Left lung (tissue), 10 donors: ENCODE measurements around the gene POLR1F. TPM values are rescaled to one million over a fixed set of nuclear protein-coding genes. Genes with fewer than 3 reads are reported as not detected.

ENCODE experiments used
- ATAC-seq: fragments of 200-7000 bp; cut with Tn5 transposase; one replicate; pipeline ENCODE4 v1.9.1; 2020; ENCODE audit warnings: moderate library complexity
- DNase-seq, 4 donors: peaks; one replicate each; pipeline ENCODE4 v3.0.0-alpha.2; 2013 to 2020
- H3K27ac ChIP-seq, 2 donors: fragments of 200-600 bp; sonication (generic) in 1 of 2; one replicate each; pipeline versions ENCODE4 v1.5.0 to v1.8.0; 2020 to 2021
- H3K27me3 ChIP-seq, 2 donors: fragments of 200-600 bp; sonication (generic) in 1 of 2; one replicate each; pipeline versions ENCODE4 v1.5.0 to v1.8.0; 2020 to 2021
- H3K36me3 ChIP-seq, 2 donors: fragments of 200-600 bp; sonication (generic) in 1 of 2; one replicate each; pipeline versions ENCODE4 v1.5.0 to v1.8.0; 2020 to 2021
- H3K4me1 ChIP-seq, 2 donors: fragments of 200-600 bp; one replicate each; pipeline ENCODE4 v1.8.0; 2021
- H3K4me3 ChIP-seq, 2 donors: fragments of 200-600 bp; sonication (generic) in 1 of 2; one replicate each; pipeline versions ENCODE4 v1.5.0 to v1.8.0; 2020 to 2021; ENCODE audit warnings: mild to moderate bottlenecking in 1 of 2
- H3K9me3 ChIP-seq, 2 donors: fragments of 200-600 bp; sonication (generic) in 1 of 2; one replicate each; pipeline versions ENCODE4 v1.5.0 to v1.8.0; 2020 to 2021
- intact Hi-C, 2 donors: fragments of 100-400 bp; cut with DNase I; formaldehyde crosslinking; loops; one replicate each; pipeline versions ENCODE4 v1.11.2 to v1.14.2; 2022
- polyA plus RNA-seq, 6 donors: library from polyadenylated mRNA; unstranded; fragments of 120-200 nt; gene quantifications; one replicate each; pipeline ENCODE4 v1.2.1, GENCODE V29; 2013; ENCODE audit not compliant: insufficient read length in 6 of 6
- total RNA-seq, 2 donors: library from RNA; stranded (reverse); fragmentation: NEBNext Ultra II Directional; extraction: Animal tissue kit (Norgen Biotek cat#: 25700); gene quantifications; one replicate each; pipeline ENCODE4 v1.2.1, GENCODE V29; 2021
- TF ChIP-seq, protein P1 (sequence below), 2 donors: fragments of 200-600 bp; sonication (generic) in 1 of 2; IDR thresholded peaks; one replicate each; pipeline versions ENCODE4 v1.5.0 to v1.8.0; 2021; ENCODE audit warnings: antibody characterized with exemption in 2 of 2
- donor health status: DM: no; HTN: yes; CAD: no.
- donor health status: DM: no; HTN: no; CAD: no.

The POLR1F gene
- total and polyA plus RNA-seq, 8 donors: 9.6 to 25.1 (median 19.2) TPM

DNA sequence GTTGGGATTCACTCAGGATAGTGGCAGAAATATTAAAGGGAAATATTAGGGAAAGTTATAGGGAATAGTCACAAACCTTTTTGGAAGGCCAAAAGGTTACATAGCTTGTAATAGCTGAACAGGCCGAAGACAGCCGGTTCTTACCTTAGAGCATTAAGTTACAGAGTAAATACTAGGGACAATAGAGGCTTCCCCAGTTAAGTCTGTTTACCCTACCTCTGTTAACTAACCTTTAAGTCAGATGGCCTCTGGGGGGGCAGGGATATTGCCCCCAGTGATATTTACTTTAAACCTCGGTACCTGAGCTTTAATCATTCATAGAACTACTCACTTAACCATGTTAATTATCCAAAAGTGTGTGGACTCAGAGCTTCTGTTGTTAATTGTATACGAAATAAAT, 7.4 kb downstream of the POLR1F start:
- Histone ChIP-seq H3K4me3 (no peak overlapping the region), H3K27ac (no peak overlapping the region), H3K9me3 (no peaks in the 10 kb centered on the region), H3K4me1 (peaks cover 0 to 4% of the 10 kb centered on the region in 2 donors), H3K27me3 (no peaks in the 10 kb centered on the region), H3K36me3 (peaks cover 0 to 21% of the 10 kb centered on the region in 2 donors)
- DNase-seq (no peak), ATAC-seq (no peak)
- intact Hi-C loops: no loop called here
- TF ChIP-seq, protein P1, sequence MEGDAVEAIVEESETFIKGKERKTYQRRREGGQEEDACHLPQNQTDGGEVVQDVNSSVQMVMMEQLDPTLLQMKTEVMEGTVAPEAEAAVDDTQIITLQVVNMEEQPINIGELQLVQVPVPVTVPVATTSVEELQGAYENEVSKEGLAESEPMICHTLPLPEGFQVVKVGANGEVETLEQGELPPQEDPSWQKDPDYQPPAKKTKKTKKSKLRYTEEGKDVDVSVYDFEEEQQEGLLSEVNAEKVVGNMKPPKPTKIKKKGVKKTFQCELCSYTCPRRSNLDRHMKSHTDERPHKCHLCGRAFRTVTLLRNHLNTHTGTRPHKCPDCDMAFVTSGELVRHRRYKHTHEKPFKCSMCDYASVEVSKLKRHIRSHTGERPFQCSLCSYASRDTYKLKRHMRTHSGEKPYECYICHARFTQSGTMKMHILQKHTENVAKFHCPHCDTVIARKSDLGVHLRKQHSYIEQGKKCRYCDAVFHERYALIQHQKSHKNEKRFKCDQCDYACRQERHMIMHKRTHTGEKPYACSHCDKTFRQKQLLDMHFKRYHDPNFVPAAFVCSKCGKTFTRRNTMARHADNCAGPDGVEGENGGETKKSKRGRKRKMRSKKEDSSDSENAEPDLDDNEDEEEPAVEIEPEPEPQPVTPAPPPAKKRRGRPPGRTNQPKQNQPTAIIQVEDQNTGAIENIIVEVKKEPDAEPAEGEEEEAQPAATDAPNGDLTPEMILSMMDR (IDR thresholded peaks at IDR 0.05): no peak

DNA sequence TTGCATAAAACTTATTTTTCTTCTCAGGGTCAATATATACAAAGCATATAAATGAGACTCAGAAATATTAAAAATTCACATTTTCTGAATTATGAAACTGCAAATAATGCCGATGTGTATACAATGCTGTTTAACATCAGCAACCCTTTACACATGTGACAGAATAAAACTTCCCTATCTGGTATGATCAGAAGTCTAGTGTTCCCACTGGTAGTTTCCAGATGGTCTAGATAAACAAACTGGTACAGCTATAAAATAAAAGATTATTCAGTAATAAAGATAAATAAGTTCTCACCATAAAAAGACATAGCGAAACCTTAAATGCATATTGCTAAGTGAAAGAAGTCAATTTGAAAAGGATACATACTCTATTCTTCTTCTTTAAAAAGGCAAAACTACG, 7.9 kb downstream of the POLR1F start:
- no peak for DNase-seq
- H3K4me3 ChIP-seq: no peak overlapping the region
- no peaks in the 10 kb centered on the region for H3K4me1 ChIP-seq
- ATAC-seq: no peak
- H3K27ac ChIP-seq: no peak overlapping the region
- H3K27me3 ChIP-seq: no peaks in the 10 kb centered on the region
- intact Hi-C loops: no loop called here
- no peaks in the 10 kb centered on the region for H3K9me3 ChIP-seq
- peaks cover 0 to 21% of the 10 kb centered on the region in 2 donors for H3K36me3 ChIP-seq
- TF ChIP-seq, protein P1 (IDR thresholded peaks at IDR 0.05): no peak

DNA sequence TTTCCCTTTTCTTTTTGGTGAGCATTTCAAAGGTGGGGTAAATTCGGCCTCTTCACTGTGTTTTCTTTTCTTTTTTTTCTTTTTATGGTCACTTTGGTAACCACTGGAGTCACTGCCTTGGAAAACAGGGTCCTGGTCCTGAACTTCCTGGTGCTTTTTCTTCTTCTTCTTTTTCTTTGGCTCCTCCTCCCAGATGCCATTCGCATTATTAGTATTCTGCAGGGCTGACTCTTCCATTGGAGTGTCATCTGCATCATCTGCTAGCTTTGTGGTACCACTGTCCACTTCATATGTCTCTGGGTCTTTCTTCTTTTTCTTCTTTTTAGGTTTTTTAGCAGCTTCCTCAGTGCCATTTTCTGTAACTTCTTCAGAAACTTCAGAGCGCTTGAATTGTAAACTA, 10.5 kb downstream of the POLR1F start:
- no peaks in the 10 kb centered on the region for H3K27me3 ChIP-seq
- DNase-seq (no peak), ATAC-seq (no peak)
- H3K4me1 ChIP-seq: no peaks in the 10 kb centered on the region
- peaks cover 0 to 21% of the 10 kb centered on the region in 2 donors for H3K36me3 ChIP-seq
- TF ChIP-seq, protein P1 (IDR thresholded peaks at IDR 0.05): no peak
- no peak overlapping the region for H3K27ac ChIP-seq
- H3K4me3 ChIP-seq: no peak overlapping the region
- intact Hi-C loops: no loop called here
- H3K9me3 ChIP-seq: no peaks in the 10 kb centered on the region

DNA sequence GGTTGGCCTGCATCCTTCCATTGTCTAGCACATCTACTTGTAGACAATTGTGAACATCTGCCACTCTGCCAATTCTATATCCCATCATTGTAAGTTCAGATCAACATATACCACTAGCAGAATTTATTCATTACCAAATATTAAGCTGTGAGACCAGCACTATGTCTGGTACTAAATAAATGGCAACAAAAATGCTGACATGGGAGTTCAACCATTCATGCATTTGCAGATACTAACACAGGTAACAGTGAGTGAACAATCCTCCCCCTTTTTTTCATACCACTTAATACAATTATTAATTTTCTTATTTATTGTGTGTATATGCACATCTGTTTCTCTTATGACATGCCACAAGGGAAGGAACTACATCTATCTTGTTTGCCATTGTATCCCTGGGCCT, 11.9 kb downstream of the POLR1F start:
- no peak for DNase-seq
- Histone ChIP-seq H3K4me1 (no peaks in the 10 kb centered on the region), H3K27ac (no peak overlapping the region), H3K36me3 (peaks cover 0 to 21% of the 10 kb centered on the region in 2 donors), H3K9me3 (no peaks in the 10 kb centered on the region), H3K27me3 (no peaks in the 10 kb centered on the region), H3K4me3 (no peak overlapping the region)
- TF ChIP-seq, protein P1 (IDR thresholded peaks at IDR 0.05): no peak
- ATAC-seq: no peak
- intact Hi-C loops: no loop called here

DNA sequence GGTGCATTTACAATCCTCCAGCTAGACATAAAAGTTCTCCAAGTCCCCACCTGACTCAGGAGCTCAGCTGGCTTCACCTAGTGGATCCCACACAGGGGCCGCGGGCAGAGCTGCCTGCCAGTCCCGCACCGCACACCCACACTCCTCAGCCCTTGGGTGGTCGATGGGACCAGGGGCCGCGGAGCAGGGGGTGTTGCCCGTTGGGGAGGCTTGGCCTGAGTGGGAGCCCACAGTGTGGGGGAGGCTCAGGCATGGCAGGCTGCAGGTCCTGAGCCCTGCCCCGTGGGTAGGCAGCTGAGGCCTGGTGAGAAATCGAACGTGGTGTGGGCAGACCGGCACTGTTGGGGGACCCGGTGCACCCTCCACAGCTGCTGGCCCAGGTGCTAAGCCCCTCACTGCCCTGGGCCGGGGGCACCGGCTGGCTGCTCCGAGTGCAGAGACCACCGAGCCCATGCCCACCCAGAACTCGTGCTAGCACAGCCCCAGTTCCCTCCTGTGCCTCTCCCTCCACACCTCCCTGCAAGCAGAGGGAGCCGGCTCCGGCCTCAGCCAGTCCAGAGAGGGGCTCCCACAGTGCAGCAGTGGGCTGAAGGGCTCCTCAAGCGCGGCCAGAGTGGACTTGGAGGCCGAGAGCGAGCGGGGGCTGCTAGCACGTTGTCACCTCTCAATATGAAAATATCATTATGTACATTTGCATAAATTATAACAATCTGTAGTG, 16.6 kb downstream of the POLR1F start:
- ATAC-seq: no peak
- peak in 1 of 4 donors; percentile 76 for DNase-seq
- intact Hi-C loops: no loop called here
- no peak overlapping the region for H3K4me3 ChIP-seq
- TF ChIP-seq, protein P1 (IDR thresholded peaks at IDR 0.05): no peak
- H3K36me3 ChIP-seq: peaks cover 0 to 2% of the 10 kb centered on the region in 2 donors
- no peak overlapping the region for H3K27ac ChIP-seq
- no peaks in the 10 kb centered on the region for H3K4me1 ChIP-seq
- no peaks in the 10 kb centered on the region for H3K27me3 ChIP-seq
- peaks cover 0 to 2% of the 10 kb centered on the region in 2 donors for H3K9me3 ChIP-seq
